Endometrium (tissue), 2 donors: ENCODE data around the gene FAM83C.

Experiments used
- FAIRE-seq: peaks from 2 replicates; lab custom pipeline; 2012; peaks lifted over from hg19 to GRCh38; lab: Jason Lieb, UNC
- donor health status: control.
- donor health status: control.

The FAM83C gene

GRCh38 chr20:35291654-35292503, at the start of gene FAM83C:
FAM83C (minus strand) TSS chr20:35292425; CDS start chr20:35292304, 121 bp downstream.
- no peak for FAIRE-seq

DNA sequence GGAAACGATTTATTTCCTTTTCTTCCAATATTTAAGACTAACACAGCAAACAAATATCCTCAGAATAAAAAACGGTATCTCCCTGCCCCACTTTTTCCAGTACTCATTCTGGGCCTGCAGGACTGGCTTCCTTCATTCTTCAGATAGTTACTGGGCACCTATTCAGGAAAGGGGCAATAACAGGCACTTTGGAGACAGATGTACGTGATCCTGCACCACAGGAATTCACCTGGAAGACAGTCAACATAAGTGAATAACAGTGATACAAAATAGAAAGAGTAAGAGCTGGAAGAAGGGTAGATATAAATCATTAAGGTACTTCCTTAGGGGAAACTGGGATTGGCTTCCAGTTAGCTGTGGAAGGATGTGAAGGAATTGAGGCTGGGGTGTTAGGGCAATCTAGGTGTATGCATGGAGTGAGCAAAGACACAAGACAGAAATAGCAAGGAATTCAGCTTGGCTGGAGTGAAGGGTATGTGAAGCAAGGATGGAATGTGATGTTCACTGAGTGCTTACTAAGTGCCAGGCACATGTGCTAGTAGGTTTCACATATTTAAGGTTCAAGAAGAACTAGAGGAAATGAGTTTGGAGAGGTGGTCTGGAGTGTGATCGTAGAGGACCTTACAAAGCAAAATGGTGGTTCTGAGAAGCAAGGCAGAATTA, 49.3 kb upstream of the FAM83C start:
- FAIRE-seq, result no peak

GRCh38 chr20:35340436-35340835, 48.2 kb upstream of the FAM83C start:
- FAIRE-seq, result no peak

GRCh38 chr20:35339636-35340035, 47.4 kb upstream of the FAM83C start:
- FAIRE-seq, result no peak

DNA sequence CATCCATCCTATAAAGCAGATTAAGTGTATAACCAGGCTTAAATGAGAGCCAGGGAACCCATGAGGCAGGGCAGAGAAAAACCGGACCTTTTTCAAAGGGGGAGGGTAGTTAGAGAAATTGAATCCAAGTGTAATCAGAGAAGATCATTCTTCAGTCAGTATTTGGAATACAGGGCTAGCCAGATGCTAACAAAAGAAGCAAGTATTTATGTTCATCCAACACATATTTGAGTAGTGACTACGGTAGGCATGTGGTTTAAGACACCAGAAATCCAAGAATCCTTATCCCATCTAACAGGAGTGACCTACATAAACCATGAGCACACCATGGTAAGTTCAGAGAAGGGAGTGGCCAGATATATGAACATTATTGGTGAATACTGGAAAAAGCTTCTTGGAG, 46.8 kb upstream of the FAM83C start:
- FAIRE-seq, result no peak

GRCh38 chr20:35334311-35335101, 42.3 kb upstream of the FAM83C start:
- no peak for FAIRE-seq

- FAIRE-seq, result no peak
These were observed 41.4 kb upstream of the FAM83C start for GRCh38 chr20:35333606-35334005.

GRCh38 chr20:35332540-35333200, 40.4 kb upstream of the FAM83C start:
- no peak for FAIRE-seq

DNA sequence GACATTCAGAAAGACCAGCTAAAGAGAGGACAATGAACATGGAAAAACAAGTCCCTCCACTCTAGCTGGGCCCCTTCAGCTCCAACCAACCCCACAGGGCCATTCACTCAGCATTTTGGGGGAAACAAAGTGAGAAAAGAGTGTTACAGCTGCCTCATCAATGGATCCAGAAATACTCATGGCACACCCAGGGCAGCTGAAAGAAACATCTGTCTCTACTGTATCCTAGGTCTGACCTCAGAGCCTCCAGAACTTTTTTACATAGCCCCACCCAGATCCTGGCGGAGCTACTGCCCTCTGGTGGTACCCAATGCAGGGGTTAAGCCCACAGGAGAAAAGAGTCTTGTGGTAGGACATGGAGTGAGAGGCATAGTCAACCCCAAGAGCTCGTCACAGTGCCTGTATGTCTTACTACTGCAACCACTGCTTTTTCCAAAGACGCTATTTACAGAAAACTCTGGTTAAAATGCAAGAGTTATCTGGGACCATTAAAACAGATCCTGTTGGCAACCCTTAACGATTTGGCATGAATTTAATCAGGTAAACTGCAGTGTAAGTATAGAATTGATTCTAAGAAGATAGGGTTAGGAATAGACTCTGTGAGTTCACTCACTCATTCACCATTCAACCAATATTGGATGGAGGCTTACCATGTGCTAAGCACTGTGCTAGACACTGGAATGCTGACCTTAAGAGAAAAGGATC, 37.4 kb upstream of the FAM83C start:
- no peak for FAIRE-seq

DNA sequence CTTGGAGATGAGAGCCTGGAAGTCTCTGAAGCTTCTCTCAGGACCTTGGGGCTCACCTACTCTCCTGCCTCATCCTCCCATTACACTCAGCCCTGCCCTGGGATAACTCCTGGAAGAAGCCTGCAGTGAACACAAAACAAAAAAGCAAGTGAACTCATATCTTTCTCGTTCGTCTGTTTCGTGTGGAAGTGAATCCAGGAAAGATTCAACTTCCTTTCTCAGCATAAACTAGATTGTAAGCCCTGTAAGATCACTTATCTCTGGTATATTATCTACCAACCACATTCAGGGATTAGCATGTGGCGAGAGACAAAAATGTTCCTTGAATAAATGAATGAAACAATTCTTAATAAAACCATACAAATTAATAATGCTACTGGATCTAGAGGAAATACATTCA, 36.5 kb upstream of the FAM83C start:
- FAIRE-seq, result no peak

DNA sequence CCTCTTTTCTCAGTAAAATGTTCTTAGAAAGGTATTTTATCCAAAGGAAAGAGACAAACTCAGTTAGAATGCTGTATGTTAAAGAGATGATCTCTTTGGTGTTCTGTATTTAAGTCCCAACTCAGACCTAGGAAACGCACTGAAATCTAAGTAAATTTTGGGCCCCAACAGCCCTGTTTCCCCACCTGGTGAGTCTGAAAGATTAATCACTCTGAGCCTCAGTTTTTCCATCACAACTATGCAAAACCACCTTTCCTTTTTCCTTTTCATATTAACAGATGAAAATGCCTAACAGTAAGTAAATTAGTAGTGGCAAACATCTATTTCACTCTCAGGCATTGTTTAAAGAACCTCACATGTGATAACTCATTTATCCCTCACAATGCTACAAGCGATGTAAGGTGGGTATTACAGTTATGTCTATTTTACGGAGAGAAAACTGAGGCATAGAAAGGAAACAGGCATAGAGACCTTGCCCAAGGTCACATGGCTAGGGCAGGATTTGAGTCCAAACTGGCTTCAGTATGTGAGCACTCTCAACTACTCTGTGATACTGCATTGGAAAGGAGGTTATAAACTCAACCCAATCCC, 36.0 kb upstream of the FAM83C start:
- FAIRE-seq, result no peak

DNA sequence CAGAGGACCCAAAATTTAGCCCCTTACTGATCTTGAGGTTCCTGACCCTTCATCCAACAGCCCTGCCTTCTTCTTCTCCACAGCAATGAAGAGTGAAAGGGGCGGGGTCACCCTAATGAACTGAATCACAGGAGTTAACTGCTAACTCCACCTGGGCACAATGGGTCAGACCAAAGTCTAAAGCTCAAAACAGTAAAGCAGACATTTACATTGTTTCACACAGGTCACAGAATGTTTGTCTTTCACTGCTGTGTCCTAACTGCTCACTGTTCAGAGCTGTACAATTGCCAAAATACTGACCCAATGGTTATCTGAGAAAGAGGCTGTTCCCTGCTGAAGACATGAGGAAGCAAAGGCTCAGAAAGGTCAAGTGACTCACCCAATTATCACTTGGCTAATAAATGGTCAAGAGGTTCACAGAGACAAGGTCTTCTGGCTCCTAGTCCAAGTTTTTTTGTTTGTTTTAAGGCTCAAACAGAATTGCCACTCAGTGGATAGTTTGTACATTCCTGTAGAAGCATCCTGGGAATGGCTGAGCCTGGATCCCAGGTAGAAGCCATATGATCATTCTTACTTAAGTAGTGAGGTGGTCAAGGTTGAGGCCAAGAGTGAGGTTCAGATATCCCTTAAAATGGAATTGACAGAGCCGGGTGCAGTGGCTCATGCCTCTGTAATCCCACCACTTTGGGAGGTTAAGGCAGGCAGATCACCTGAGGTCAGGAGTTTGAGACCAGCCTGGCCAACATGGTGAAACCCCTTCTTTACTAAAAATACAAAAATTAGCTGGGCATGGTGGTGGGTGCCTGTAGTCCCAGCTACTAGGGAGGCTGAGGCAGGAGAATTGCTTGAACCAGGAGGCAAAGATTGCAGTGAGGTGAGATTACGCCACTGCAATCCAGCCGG, 35.1 kb upstream of the FAM83C start:
- no peak for FAIRE-seq

DNA sequence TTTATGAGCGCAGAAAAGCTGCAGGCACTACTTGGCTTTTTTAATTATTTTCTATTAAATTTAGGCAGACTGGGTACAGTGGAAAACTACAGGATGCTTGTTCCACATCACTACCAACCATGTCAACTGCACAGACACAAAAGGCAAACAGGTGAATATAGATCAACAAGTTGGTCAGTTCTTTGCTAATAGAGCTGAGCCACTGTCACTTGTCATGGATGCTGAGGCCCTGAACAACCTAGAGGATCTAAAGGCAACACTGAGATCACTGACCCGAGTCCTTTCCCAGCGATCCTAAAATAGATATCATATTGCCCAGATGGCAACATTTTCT, 34.5 kb upstream of the FAM83C start:
- no peak for FAIRE-seq

DNA sequence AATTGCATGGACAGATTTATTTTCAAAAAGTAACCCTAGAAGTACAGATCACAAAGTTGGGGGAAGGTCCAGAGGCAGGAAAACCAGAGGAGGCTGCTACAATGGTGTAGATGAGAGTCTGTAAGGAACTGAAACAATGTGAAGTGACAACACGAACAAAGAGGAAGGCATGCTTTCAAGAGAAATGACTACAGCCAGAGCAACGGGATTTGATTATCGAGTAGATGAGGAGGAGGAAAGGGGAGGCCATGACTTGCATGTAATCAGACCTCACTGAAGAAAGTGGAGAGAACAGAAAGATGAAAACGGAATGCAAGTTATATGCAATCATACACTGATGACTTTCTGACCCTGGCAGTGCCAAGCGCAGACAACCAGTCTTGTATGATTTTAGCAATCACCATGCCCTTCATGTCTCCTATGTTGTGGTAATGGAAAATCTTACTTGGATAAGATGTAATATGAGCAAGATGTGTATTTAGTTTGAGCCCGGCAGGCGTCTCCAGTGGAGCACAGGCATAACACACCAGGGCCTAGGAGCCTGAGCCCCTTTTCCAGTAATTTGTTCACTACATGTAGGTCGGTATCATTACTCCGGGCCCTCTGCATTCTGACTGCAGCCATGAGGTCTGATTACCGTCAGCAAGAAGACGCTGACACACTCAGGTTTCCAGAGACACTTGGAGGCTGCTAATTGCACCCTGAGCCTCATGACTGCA, 34.0 kb upstream of the FAM83C start:
- FAIRE-seq, result no peak

GRCh38 chr20:35325401-35325800, 33.2 kb upstream of the FAM83C start:
- FAIRE-seq, result no peak

DNA sequence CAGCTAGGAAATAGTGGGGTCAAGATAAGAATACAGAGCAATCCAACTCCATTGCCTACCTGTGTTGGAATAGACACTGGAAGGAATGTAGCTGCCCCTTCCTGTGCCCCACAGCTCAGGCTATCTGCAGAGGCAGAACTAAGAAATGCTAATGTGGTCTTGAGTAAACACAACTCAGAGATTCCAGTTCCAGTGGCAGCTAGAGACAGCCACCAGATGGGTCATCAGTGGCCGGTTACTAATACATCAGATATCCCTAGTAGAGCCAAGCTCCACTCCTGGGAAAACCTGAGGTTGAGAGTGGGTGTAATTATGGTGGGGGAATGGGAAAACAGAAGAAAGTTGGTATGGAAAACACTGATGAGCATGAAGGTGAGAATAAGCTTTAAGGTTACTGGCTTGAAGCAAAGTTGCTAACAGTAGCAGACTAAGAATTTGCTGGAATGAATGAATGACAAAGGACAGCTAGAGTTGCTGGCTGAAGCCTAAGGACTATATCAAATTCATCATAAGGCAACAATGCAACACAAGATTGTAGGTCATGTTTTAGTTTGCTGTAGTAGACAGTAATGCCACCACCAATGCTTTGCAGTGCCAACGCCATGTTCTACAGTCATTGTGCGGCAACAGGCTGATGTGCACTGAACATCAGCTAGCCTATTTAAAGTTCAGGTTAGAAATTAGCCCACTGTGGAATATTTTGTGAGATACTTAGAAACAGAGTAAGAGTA, 28.3 kb upstream of the FAM83C start:
- FAIRE-seq, result no peak

DNA sequence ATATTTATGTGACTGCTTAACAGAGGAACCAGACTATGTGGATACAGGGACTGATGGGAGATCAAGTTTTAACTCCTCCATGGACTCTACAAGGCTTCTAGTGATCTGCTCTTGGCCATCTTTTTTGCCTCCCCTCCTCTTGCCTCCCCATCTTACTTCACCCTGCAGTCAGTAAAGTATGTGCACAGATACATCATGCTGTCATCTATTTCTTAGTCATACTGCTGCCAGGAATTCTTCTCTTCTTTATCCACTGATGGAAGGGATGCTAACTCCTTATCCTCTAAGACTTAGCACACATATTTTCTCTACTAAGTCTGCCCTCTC, 27.6 kb upstream of the FAM83C start:
- no peak for FAIRE-seq

DNA sequence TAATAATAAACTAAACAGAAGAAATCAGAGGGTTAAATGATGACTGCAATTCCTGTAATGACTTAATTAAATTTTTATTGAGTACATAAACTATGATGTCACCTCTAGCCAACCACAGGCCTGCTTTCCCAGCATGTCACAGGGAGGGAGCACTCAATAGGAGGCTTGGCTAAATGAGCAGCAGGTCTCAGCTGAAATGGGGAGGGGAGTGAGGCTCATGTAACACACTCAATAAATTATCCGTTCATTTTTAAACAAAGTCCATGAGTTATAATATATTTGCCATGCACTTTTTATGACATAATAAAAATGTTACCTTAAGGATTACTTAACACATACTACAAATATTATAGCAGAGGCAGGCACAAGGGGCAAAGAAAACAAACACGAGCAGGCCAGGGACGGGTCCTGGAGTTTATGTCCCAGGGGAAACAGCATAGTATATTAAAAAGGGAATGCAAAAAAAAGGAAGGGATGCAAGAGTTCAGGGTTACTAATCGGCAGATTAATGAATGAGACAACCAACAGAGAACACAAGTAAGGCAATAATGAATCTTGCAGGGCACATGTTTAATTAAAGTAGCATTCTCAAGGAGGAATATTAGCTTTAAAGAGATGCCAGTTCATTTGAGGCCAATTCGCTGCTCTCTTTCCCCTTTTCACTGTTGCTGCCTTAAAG, 27.1 kb upstream of the FAM83C start:
- no peak for FAIRE-seq
